Choroid plexus epithelial cell (primary cell): Measurements from ENCODE around the gene NKX1-2.
A peak's percentile ranks its signal among the peaks of the same experiment; 100 is the strongest.

Experiments used
- DNase-seq: peaks from one replicate; pipeline ENCODE4 v3.0.0-alpha.2; 2010; ENCODE audit warnings: low read depth
- H3K4me3 ChIP-seq: 2 replicates; pipeline ENCODE4 v1.5.1; 2011; ENCODE audit warnings: low read depth, mild to moderate bottlenecking, control low read depth, low read length, moderate library complexity
- CTCF ChIP-seq: conservative IDR thresholded peaks from 2 replicates; pipeline ENCODE4 v1.5.1; 2011; ENCODE audit warnings: low read depth, mild to moderate bottlenecking, control low read depth, inconsistent platforms, low read length, moderate library complexity

NKX1-2 gene

GRCh38 chr10:124425227-124425962 lies 24.4 kb downstream of the NKX1-2 start:
- no peak for TF ChIP-seq CTCF

GRCh38 chr10:124423813-124424212 lies 26.0 kb downstream of the NKX1-2 start:
- DNase-seq: no peak
- no peak overlapping the region for H3K4me3 ChIP-seq
- no peak for TF ChIP-seq CTCF

More at GRCh38 chr10:124425227-124425962, 24.4 kb downstream of the NKX1-2 start:
- no peak overlapping the region for H3K4me3 ChIP-seq
- no peak for DNase-seq

- no peak for DNase-seq
- H3K4me3 ChIP-seq: no peak overlapping the region
- no peak for TF ChIP-seq CTCF
Observed at GRCh38 chr10:124422742-124423141, 27.1 kb downstream of the NKX1-2 start.

GRCh38 chr10:124420254-124420653 lies 29.6 kb downstream of the NKX1-2 start:
- H3K4me3 ChIP-seq: no peak overlapping the region
- no peak for TF ChIP-seq CTCF
- DNase-seq: peak; percentile 8

DNA sequence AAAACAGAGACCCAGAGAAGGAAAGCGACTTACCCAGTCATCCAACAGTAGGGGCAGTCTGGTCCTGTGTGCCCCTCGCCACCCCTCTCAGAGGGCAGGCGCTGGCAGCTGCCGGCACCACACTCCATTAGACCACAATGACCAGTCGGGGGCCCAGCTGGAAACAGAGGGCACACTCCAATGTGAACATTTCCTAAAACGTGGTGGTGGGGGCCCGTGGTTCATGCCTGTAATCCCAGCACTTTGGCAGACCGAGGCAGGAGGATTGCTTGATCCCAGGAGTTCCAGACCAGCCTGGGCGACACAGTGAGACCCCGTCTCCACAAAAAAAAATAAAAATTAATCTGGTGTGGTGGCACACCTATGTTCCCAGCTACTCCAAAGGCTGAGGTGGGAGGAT lies 30.2 kb downstream of the NKX1-2 start:
- no peak for TF ChIP-seq CTCF
- no peak for DNase-seq
- no peak overlapping the region for H3K4me3 ChIP-seq

DNA sequence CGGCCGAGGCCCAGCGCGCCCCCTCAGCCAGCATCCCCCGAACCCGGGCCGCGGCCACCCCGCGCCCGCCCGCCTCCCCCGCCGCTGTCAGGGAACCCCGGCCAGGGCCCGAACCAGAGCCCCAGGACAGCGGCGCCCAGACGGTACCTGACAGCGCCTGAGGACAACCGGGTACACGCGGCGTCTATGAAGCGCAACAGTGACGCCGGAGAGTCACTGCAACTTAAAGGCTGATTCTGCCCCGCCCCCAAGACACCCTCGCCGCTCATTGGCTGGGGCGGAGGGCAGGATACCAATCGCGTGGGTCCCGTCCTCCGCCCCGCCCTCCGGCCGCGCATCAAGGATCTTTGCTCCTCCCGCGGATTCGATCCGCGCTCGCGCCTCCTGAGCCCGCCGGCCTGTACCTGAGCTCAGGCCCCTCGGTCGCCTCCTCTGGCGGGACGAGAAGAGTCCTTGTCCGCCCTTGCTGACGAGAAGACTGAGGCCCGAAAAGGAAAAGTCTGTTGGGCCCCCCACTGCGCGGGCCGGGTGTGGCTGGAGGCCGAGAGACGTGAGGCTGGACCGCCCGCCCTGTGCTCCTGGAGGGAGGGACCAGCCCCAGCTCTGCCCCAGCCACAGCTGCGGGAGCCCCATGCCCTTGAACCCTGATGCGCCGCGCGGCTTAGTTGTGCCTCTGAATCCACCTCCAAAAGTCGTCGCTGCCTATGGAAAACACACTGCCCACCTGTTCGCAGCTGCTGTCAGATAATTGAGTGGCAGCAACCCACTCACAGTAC lies 30.9 kb downstream of the NKX1-2 start, which contains the start of gene OAT:
TSS of gene OAT (minus strand) at position 198 of the 776 bp plus-strand sequence. CDS start 6,752 bp downstream, outside the sequence.
- peak; percentile 96 for DNase-seq
- H3K4me3 ChIP-seq: peak within 1 kb of the TSS; percentile 88
- TF ChIP-seq CTCF: no peak
